GM21723 (cell line): ENCODE data around the gene SLC12A3.

ENCODE experiments used
- ATAC-seq: cut with Tn5 transposase; IDR thresholded peaks from one replicate; pipeline ENCODE4 v1.9.1; 2021; ENCODE audit warnings: mild to moderate bottlenecking, moderate library complexity; ENCODE audit not compliant: unreplicated experiment

Gene SLC12A3, protein sequence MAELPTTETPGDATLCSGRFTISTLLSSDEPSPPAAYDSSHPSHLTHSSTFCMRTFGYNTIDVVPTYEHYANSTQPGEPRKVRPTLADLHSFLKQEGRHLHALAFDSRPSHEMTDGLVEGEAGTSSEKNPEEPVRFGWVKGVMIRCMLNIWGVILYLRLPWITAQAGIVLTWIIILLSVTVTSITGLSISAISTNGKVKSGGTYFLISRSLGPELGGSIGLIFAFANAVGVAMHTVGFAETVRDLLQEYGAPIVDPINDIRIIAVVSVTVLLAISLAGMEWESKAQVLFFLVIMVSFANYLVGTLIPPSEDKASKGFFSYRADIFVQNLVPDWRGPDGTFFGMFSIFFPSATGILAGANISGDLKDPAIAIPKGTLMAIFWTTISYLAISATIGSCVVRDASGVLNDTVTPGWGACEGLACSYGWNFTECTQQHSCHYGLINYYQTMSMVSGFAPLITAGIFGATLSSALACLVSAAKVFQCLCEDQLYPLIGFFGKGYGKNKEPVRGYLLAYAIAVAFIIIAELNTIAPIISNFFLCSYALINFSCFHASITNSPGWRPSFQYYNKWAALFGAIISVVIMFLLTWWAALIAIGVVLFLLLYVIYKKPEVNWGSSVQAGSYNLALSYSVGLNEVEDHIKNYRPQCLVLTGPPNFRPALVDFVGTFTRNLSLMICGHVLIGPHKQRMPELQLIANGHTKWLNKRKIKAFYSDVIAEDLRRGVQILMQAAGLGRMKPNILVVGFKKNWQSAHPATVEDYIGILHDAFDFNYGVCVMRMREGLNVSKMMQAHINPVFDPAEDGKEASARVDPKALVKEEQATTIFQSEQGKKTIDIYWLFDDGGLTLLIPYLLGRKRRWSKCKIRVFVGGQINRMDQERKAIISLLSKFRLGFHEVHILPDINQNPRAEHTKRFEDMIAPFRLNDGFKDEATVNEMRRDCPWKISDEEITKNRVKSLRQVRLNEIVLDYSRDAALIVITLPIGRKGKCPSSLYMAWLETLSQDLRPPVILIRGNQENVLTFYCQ

DNA sequence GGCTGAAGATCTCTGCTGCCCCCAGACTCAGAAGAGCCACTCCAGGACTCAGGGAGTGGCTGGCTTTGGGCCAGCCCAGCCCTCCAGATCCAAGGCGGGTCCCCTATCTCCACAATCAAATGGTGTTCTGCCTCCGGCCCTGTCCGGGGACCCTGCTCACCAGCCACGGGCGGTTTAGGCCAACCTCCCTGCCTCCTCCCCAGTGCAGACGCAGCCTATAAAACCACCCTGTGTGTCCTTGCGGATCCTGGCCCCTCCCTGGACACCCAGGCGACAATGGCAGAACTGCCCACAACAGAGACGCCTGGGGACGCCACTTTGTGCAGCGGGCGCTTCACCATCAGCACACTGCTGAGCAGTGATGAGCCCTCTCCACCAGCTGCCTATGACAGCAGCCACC lies at the start of gene SLC12A3:
Gene SLC12A3 (plus strand): TSS at position 248 of the 400 bp plus-strand sequence. CDS start 29 bp downstream, at position 277.
- ATAC-seq: no peak

DNA sequence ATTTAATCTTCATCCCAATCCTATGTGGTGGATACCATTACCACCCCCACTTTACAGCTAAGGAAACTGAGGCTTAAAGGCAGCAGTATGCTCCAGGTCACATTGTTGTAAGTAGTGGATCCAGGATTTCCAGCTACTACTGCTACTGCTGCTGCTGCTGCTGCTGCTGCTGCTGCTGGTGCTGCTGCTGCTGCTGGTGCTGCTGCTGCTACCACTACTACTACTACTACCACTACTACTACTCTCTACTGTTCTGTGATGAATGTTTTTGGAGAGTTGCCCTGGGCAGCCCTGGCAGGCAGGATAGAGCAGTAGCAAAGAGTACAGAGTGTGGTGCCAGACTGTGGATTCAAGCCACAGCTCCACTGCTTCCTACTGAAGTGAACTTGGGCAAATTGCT lies 49.3 kb upstream of the SLC12A3 start:
- ATAC-seq: no peak

DNA sequence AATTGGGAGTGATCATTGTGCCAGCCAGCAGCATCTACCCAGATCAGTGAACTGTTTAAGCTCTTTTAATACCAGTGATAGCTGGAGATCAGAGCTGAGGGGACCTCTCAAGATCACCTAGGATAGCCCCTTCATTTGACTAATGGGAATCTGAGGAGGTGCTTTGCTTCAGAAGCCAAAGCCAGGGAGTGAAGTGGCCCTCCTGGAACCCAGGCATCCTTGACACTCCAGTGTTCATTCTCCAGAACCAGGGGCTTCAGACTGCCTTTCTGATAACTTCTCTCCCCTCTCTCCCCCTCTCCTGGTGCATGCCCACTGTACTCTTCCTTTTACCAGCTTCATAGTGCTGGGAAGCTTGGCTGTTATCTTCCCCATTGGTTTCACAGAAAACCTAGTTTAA lies 48.0 kb upstream of the SLC12A3 start:
- ATAC-seq: no peak

DNA sequence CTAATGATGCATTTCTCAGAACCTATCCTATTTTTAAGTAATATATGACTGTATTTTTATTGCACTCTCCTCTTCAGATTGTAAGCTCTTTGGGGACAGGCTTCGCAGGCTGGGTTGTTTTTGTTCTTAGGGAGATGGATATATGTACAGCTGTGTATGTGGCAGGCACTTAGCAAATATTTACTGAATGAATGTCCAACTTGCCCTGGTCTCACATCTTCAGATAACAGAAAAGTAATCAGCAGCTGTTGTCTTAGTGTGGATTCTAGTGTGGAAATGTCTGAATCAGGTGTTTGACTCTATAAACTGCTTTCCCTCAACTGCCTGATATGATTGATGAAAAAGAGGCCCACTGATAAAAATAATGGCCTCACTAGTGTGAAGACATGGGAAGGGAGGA lies 47.1 kb upstream of the SLC12A3 start:
- no peak for ATAC-seq

DNA sequence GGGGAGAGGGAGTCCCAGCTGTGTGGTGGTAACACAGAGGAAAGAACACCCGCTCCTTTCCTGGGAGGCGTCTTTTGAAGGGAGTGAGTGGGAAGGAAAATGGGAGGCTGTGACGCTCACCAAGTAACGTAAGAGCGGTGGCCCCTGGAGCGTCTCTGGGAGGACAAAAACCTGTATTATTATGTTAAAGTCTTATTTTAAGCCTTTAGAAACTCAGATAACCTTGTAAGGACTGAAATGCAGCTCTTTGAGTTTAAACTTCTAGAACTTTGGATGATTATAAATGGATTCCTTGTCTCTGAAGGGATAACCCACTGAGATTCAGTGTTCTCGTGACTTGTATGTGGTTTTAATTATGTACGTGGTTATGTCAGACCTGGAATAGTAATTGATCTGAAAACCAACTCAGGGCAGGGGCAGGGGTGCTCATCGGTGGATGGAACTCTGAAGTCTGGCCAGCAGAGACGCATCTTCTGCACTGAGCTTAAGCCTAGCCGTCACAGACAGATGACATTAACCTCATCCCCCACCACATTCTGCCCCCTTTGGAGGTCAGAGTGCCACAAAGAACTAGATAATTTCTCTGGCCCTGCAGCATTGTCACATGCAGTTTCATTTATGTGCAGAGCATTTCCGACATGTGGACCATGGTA lies 41.8 kb upstream of the SLC12A3 start:
- ATAC-seq: no peak

DNA sequence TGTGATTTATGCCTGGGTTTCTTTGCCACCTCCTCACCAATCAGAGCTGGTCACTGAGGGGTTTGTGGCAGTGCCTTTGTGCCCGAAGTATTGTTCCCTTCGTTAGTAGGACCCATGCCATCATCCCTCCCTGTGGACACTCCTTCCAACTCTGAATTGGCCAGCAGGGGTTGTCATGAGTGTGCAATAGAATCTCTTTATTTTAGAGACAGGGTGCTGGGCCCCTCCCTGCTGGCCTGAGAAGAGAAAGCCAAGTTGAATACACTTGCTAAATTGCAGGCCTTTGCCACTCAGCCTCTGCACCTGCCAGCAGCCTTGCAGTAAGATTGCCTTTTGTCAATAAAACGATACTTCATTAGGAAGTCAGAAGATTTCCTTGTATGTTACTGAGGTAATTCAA lies 40.7 kb upstream of the SLC12A3 start:
- ATAC-seq: no peak

DNA sequence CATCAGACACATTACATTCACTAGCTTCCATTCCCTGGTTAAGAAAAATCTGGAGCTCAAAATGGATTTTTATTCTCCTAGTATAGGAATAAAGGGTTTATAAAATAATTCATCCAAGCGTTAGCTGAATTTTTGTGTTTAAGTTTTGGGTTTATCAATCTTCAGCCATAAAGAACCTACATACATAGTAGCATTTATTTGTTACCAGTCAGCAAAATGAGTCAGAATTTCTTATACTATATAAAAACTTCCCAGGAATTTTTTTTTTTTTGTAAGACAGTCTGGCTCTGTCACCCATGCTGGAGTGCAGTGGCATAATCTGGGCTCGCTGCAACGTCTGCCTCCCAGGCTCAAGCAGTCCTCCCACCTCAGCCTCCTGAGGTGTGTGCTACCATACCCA lies 40.2 kb upstream of the SLC12A3 start:
- ATAC-seq: no peak

DNA sequence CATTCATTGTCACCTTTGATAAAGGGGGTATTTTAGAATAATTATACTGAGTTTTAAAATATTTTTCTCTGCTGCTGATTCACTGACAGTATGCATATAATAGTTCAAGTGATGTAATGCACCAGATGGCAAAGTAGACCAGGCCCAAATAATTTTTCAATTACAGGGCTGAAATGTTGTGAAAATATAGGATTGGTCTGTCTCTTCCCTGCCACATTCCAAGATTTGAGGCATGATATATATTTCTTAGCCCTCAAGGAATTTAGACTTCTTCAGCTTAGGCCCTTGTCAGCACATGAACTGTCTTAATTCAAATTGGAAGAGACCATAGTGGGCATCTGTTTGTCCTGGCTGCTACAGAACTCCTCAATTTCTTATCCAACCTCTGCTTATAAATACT lies 39.2 kb upstream of the SLC12A3 start:
- no peak for ATAC-seq

DNA sequence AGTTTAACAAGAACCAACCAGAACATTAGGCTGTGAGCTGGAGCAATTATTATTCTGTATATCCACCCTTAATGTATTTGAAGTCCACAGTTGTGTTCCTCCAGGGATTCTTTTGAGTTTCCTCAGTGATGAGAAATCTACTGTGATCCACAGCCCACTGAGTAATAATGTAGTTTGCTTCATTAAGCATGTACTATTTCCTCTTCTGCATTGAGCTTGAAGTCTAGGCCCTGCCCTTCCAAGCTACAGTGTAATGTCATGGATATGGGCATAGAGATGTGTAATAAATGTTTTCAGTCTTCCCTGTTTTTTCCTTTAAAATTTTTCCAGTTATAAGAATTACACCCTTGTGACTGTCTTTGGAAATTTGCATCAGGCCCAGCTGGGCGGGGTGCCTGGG lies 36.4 kb upstream of the SLC12A3 start:
- ATAC-seq: no peak

DNA sequence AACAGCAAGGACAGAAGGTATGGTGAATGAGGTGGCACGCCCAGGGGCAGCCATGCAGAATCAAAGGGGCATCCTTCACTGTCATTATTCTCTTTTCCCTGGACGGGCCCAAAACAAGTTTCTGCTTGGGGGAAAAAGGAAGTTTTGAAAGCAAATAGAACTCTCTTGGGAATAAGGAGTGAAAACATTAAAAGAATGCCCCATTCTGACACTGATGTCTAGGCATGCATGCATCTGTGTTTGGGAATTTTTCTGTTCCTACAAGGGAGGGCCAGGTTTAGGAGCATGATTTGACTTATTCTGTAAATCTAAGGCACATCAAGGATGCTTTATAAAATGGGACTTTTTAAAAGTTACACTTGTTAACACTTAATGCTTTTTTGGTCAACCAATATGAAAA lies 34.3 kb upstream of the SLC12A3 start:
- no peak for ATAC-seq

DNA sequence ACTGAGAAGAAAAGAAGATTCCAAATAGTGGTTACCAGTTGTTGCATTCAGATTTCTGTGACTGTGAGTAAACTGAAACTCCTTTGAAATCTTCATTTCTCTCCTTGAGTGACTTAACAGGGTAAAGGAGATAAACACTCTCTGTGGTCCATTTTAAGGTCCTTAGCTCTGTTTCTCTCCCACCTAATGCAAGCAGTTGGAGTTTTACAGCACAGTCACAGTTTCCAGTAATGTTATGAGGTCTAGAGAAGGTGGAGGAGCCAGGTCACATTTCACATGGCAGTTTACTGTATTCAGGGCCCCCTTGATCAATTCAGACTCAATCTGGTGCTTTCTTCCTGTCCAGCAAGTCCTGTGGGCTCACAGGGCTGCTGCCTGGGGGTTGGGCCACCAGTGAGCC lies 32.2 kb upstream of the SLC12A3 start:
- no peak for ATAC-seq

DNA sequence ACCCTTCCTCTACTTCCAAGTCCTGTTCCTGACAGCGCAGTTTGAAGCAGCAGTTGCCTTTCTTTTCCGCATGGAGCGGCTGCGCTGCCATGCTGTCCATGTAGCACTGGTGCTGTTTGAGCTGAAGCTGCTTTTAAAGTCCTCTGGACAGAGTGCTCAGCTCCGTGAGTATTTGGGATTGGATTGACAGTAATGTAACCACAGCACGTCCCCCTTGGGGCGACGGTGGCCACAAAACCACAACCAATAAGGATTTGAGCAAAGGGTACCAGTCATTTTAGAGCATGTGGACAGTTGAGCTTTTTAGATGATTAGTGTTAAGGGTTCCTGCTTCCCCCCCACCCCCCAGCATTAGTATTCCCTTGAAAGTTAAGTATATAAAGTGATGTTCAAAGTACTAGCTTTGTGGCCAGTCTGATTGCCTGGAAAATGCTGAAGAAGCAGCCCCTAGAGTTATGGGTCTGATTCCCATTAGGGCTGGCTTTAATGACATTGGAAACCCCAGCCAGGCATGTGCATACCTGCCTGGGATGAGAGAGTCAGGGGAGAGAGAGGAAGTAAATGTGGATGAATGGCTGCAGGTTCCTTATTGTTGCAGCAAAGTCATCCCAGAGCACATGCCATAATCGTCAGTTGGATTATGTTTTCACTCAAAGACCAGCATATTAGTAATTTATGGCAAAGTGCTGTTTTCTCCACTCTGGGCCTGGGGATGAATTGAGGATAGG lies 31.6 kb upstream of the SLC12A3 start:
- no peak for ATAC-seq

DNA sequence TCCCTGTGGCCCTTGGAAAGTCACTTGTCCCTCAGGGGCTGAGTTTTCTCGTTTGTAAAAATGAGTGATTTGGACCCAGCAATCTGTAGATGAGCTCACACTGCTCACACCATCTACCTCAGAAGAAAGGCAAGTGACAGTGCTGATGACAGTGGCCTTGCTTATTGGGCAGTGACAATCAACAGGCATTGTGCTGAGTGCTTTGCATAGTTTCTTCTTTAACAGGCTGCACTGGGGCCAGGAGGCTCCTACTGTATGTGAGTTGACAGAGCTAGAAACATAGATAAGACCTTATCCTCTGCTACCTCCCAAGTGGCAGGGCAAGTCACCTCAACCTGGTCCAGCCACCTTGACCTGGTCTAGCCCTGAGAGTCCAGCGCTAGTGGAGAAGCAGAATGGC lies 29.7 kb upstream of the SLC12A3 start:
- no peak for ATAC-seq

DNA sequence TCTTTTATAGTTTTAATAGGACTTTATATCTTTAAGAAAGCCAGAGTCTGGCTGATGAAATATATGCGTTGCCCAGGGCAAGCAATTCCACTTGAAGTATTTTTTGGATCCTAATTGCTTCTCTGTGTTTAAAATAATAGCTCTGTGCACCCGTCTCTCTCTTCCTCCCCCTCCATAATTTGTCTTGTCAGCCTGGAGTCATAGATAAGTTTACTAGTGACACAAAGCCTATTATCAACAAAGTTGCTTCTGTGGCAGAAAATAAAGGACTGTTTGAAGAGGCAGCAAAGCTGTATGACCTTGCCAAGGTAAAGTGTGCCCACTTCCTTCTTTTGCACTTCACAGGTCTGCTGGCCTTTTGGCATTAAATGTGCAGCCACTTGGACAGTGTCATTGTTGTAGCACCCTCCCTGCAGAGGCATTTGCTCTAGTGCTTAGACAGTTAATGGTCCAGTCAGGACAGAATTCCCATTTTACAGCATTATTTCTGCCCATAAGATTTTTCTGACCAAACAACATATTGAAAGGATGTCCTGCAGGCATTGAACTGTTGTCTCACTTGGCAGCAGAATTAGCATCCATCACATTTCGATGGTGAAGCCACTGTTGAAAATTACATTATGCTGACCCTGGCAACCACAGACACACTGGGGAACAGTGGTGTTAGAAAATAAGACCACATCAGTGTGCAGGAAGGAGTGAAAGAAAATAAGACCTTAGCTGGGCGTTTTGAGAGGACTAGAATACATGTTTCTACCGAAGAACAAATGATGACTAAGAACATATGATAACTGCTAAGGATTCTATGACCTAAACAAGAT lies 28.4 kb upstream of the SLC12A3 start:
- no peak for ATAC-seq

DNA sequence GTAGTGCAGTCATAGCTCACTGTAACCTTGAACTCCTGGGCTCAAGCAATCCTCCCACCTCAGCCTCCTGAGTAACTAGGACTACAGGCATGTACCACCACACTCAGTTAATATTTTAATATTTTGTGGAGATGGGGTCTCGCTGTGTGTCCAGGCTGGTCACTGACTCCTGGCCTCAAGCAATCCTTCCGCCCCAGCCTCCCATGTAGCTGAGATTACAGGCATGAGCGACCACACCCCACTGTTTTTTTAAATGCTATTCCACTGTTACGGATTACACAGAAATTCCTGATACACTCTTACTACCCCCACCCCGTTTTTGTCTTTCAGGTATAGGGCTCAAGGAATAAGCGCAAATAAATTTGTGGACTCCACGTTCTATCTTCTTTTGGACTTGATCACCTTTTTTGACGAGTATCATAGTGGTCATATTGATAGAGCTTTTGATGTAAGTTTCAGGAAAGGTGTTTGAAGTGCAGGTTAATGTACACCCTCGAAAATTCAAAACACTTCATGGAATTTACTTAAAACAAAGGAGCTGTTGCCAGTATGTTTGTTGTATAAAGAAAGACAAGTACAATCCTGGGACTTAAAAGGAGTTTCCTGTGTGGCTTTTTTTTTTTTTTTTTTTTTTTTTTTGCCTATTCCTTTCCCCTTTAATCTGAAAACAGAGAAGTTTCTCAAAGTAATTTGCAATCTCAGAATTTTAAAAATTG lies 26.2 kb upstream of the SLC12A3 start:
- ATAC-seq: no peak

DNA sequence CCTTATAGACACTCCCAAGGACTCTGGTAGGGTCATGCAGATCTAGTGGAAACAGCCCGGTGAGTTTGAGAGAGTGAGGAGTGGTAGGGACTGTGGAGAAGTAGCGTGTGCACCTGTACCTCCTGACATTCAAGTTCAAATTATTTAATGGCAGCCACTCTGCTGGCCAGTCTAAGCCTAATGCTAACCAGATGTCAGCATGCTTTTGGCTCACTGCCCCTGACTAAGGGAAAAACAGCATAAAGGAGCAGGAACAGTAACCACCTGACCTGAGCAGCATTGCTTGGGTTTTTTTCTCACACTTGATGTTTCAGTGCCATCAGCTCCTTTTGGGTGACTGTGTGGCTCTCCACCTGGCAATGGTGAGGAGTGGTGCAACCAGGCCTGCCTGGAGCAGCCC lies 23.8 kb upstream of the SLC12A3 start:
- no peak for ATAC-seq

DNA sequence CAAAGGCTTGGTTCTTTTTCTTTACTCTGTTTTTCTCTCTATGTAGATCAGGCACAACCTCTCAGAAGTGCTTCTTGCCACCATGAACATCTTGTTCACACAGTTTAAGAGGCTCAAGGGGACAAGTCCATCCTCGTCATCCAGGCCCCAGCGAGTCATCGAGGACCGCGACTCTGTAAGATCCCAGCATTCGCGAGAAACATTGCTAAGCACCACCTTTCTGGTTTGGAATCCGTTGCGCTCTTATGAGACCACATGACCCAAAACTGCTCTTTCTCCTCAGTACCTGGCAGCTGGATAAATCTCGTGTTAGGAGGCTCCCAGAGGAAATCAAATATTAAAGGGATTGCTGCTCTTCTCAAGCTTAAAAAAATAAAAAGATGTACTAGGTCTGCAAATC lies 23.3 kb upstream of the SLC12A3 start:
- ATAC-seq: no peak

DNA sequence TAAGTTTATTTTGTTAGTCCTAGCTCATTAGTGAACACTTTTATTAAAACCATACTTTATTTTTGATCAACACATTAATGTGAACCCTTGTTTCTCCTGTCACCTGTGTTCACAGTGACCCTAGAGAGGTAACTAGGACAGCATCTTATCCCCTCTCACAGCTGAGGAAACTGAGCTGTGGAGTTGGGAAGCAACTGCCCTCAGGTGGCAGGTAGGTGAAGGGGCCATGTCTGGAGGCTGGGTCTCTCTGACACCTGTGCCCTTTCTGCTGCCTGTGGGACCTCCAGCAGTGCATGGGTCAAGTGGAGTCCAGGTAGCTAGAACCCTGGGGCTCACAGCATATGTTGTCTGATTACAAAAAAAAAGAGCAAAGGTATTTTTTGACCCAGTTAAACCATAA lies 22.9 kb upstream of the SLC12A3 start:
- ATAC-seq: no peak

DNA sequence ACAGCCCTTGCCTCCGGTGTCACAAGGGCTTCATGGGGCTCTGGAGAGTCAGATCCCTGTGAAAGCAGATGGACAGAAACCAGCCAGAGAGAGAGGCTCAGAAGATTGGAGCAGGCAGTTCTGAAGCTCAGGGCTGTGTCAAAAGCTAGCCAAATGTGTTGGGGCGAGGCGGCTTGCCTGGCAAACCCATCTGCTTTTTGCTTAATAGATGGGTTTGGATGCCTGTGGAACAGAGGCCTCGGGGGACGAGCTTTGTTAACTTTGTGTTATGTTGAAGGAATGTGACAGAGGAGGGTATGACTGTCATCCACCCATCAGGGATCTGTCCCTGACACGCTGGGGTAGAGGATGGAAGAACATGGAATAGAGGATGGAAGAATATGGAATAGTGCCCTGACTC lies 21.0 kb upstream of the SLC12A3 start:
- no peak for ATAC-seq
